Breast epithelium (tissue), 3 donors: ENCODE data around the gene G6PD.

Source experiments
- POLR2A ChIP-seq: fragments of 450-650 bp; IDR thresholded peaks from one replicate; pipeline ENCODE4 v1.6.1; 2016; ENCODE audit warnings: antibody characterized with exemption, mild to moderate bottlenecking, moderate library complexity
- TF ChIP-seq, protein P1 (sequence below), 3 donors: fragments of 450-650 bp; IDR thresholded peaks; one replicate each; pipeline ENCODE4 v1.5.1; 2016 to 2017; ENCODE audit warnings: antibody characterized with exemption in 3 of 3, mild to moderate bottlenecking in 3 of 3, moderate library complexity in 3 of 3

- TF ChIP-seq, protein P1, sequence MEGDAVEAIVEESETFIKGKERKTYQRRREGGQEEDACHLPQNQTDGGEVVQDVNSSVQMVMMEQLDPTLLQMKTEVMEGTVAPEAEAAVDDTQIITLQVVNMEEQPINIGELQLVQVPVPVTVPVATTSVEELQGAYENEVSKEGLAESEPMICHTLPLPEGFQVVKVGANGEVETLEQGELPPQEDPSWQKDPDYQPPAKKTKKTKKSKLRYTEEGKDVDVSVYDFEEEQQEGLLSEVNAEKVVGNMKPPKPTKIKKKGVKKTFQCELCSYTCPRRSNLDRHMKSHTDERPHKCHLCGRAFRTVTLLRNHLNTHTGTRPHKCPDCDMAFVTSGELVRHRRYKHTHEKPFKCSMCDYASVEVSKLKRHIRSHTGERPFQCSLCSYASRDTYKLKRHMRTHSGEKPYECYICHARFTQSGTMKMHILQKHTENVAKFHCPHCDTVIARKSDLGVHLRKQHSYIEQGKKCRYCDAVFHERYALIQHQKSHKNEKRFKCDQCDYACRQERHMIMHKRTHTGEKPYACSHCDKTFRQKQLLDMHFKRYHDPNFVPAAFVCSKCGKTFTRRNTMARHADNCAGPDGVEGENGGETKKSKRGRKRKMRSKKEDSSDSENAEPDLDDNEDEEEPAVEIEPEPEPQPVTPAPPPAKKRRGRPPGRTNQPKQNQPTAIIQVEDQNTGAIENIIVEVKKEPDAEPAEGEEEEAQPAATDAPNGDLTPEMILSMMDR (IDR thresholded peaks at IDR 0.05) = no peak
- TF ChIP-seq POLR2A = no peak
Measured at GRCh38 chrX:154541589-154541895, 5.1 kb downstream of the G6PD start.
